GM10248 (cell line): ENCODE measurements around the gene BABAM2.

ENCODE experiments used
- CTCF ChIA-PET: fragments of 300-600 bp; sonication (Branson Sonifier 250); formaldehyde crosslinking; extraction: SDS; loops from one replicate; lab custom pipeline; 2021; ENCODE audit warnings: antibody characterized with exemption; lab: Yijun Ruan, JAX
- POLR2A ChIA-PET: fragments of 350-650 bp; sonication (Branson Sonifier 250); formaldehyde crosslinking; extraction: SDS; loops from one replicate; lab custom pipeline; 2020; ENCODE audit warnings: antibody characterized with exemption; lab: Yijun Ruan, JAX
- DNase-seq: peaks from one replicate; pipeline ENCODE4 v3.0.0; 2012; ENCODE audit errors: extremely low spot score
- CTCF ChIP-seq: IDR thresholded peaks from 2 replicates; pipeline ENCODE4 v1.5.1; 2012; ENCODE audit warnings: mild to moderate bottlenecking, low read depth; ENCODE audit errors: extremely low read depth, missing control alignments, control extremely low read depth

The BABAM2 gene

GRCh38 chr2:28349546-28350165, 459.1 kb downstream of the BABAM2 start:
- DNase-seq = no peak
- POLR2A ChIA-PET = no interaction called here
- CTCF ChIA-PET = interaction anchor here (1.4 to 2.4 kb wide), 2 partner anchors 8 to 33 kb away, joined by 4 to 11 read pairs; no protein-coding TSS in a partner anchor
- TF ChIP-seq CTCF = no peak

GRCh38 chr2:28350196-28350595, 459.7 kb downstream of the BABAM2 start:
- TF ChIP-seq CTCF = no peak
- POLR2A ChIA-PET = no interaction called here
- DNase-seq = no peak
- CTCF ChIA-PET = interaction anchor here (1.4 to 2.4 kb wide), 2 partner anchors 9 to 33 kb away, joined by 4 to 11 read pairs; no protein-coding TSS in a partner anchor

- POLR2A ChIA-PET = no interaction called here
- no peak for DNase-seq
- CTCF ChIA-PET = interaction anchor here (0.7 to 2.4 kb wide), 3 partner anchors 9 to 34 kb away, joined by 4 to 11 read pairs (median 4); no protein-coding TSS in a partner anchor
- TF ChIP-seq CTCF = no peak
Measured at GRCh38 chr2:28350791-28351285, 460.3 kb downstream of the BABAM2 start.

- ChIA-PET CTCF (interaction anchor here (2.4 kb wide), 1 partner anchor 10 kb away, joined by 11 read pairs; no protein-coding TSS in a partner anchor), POLR2A (no interaction called here)
Measured at GRCh38 chr2:28351621-28352020, 461.1 kb downstream of the BABAM2 start.

GRCh38 chr2:28352104-28352503, 461.6 kb downstream of the BABAM2 start:
- ChIA-PET POLR2A (no interaction called here), CTCF (no interaction called here)
- TF ChIP-seq CTCF = no peak
- no peak for DNase-seq

More at GRCh38 chr2:28351621-28352020, 461.1 kb downstream of the BABAM2 start:
- TF ChIP-seq CTCF = no peak
- no peak for DNase-seq

- ChIA-PET CTCF (interaction anchor here (1.0 kb wide), 1 partner anchor 20 kb away, joined by 3 read pairs; no protein-coding TSS in a partner anchor), POLR2A (no interaction called here)
- no peak for TF ChIP-seq CTCF
- no peak for DNase-seq
Measured at GRCh38 chr2:28352610-28353195, 462.2 kb downstream of the BABAM2 start.
